ENCODE data around the gene PAPSS2. TPM values are rescaled to one million over a fixed set of nuclear protein-coding genes. Genes with fewer than 3 reads are reported as not detected.

PAPSS2 gene
- total and polyA plus RNA-seq, 2 experiments from 2014 or later, result 13.2 to 19.6 TPM

- DNase-seq (ENCODE audit: low spot score) (no peak), ATAC-seq (no peak)
- Mint-ChIP-seq H3K27me3 (ENCODE audit: insufficient read depth, low read depth, poor library complexity) (peaks cover 4% of the 10 kb centered on the region), H3K4me3 (no peak overlapping the region), H3K9me3 (no peaks in the 10 kb centered on the region), H3K36me3 (ENCODE audit: low read depth) (no peaks in the 10 kb centered on the region), H3K27ac (no peak overlapping the region), H3K4me1 (peaks cover 9% of the 10 kb centered on the region)
- no peak overlapping the region; the same call in 1 of the 2 replicates for H2AFZ ChIP-seq
- no peak overlapping the region for H3K4me3 ChIP-seq
- peaks cover 39% of the 10 kb centered on the region; the same call in 1 of the 2 replicates for H3K9me2 ChIP-seq (ENCODE audit: insufficient read depth)
- H3F3A ChIP-seq (replicated peaks; ENCODE audit: low read depth), result no peaks in the 10 kb centered on the region
- H3K4me2 ChIP-seq, result no peak overlapping the region
- H3K36me3 ChIP-seq (ENCODE audit: insufficient read depth), result no peaks in the 10 kb centered on the region
- no peaks in the 10 kb centered on the region for H3K79me2 ChIP-seq (replicated peaks; ENCODE audit: insufficient read depth)
- H3K27ac ChIP-seq (ENCODE audit: low read depth), result no peak overlapping the region
- H3K4me1 ChIP-seq (ENCODE audit: insufficient read depth), result peaks cover 8% of the 10 kb centered on the region; the same call in 1 of the 2 replicates
- no peaks in the 10 kb centered on the region for H4K20me1 ChIP-seq (replicated peaks; ENCODE audit: insufficient read depth)
- TF ChIP-seq NANOG (IDR thresholded peaks at IDR 0.05; ENCODE audit: borderline replicate concordance), result no peak
- no peak for TF ChIP-seq EZH2 (IDR thresholded peaks at IDR 0.05; ENCODE audit: low read depth, unreplicated experiment)
- TF ChIP-seq POLR2AphosphoS5 (IDR thresholded peaks at IDR 0.05; ENCODE audit: low read depth), result no peak
- TF ChIP-seq EZH2phosphoT487 (IDR thresholded peaks at IDR 0.05; ENCODE audit: unreplicated experiment), result no peak
- TF ChIP-seq REST (IDR thresholded peaks at IDR 0.05; ENCODE audit: unreplicated experiment), result no peak
- TF ChIP-seq ZNF114 (CRISPR knock-in tag; IDR thresholded peaks at IDR 0.05), result no peak
- no peak for TF ChIP-seq CTCF (conservative IDR thresholded peaks at IDR 0.05; ENCODE audit: low read depth in 2 of 2)
- no peak for TF ChIP-seq ZNF331 (CRISPR knock-in tag; IDR thresholded peaks at IDR 0.05; ENCODE audit: low read depth)
- TF ChIP-seq CREB1 (CRISPR knock-in tag; IDR thresholded peaks at IDR 0.05; ENCODE audit: low read depth), result no peak
- no peaks in the 10 kb centered on the region for H3K27me3 ChIP-seq (ENCODE audit: insufficient read depth)
Observed at GRCh38 chr10:87640043-87640442, 19.6 kb upstream of the PAPSS2 start.

GRCh38 chr10:87642486-87642885, 17.2 kb upstream of the PAPSS2 start:
- H3K4me3 ChIP-seq, result no peak overlapping the region
- Mint-ChIP-seq H3K4me3 (no peak overlapping the region), H3K9me3 (peaks cover 10% of the 10 kb centered on the region; the same call in 2 of the 3 replicates), H3K27ac (no peak overlapping the region), H3K36me3 (ENCODE audit: low read depth) (peaks cover 6% of the 10 kb centered on the region; the same call in 1 of the 3 replicates), H3K27me3 (ENCODE audit: insufficient read depth, low read depth, poor library complexity) (peaks cover 2% of the 10 kb centered on the region), H3K4me1 (peaks cover 9% of the 10 kb centered on the region)
- no peak overlapping the region for H3K4me2 ChIP-seq
- no peak for ATAC-seq
- no peaks in the 10 kb centered on the region for H3K79me2 ChIP-seq (replicated peaks; ENCODE audit: insufficient read depth)
- no peaks in the 10 kb centered on the region for H4K20me1 ChIP-seq (replicated peaks; ENCODE audit: insufficient read depth)
- no peak for DNase-seq (ENCODE audit: low spot score)
- H3K27me3 ChIP-seq (ENCODE audit: insufficient read depth), result no peaks in the 10 kb centered on the region
- H3K36me3 ChIP-seq (ENCODE audit: insufficient read depth), result no peaks in the 10 kb centered on the region
- no peaks in the 10 kb centered on the region for H3F3A ChIP-seq (replicated peaks; ENCODE audit: low read depth)
- peaks cover 8% of the 10 kb centered on the region; the same call in 1 of the 2 replicates for H3K4me1 ChIP-seq (ENCODE audit: insufficient read depth)
- peak overlapping the region; percentile 52; the same call in 1 of the 2 replicates for H2AFZ ChIP-seq
- H3K9me2 ChIP-seq (ENCODE audit: insufficient read depth), result peaks cover 22% of the 10 kb centered on the region; the same call in 1 of the 2 replicates
- no peak overlapping the region for H3K27ac ChIP-seq (ENCODE audit: low read depth)
- TF ChIP-seq CTCF (conservative IDR thresholded peaks at IDR 0.05; ENCODE audit: low read depth in 2 of 2), result no peak
- TF ChIP-seq NANOG (IDR thresholded peaks at IDR 0.05; ENCODE audit: borderline replicate concordance), result no peak
- TF ChIP-seq STAT1 (IDR thresholded peaks at IDR 0.05; ENCODE audit: unreplicated experiment), result no peak
- TF ChIP-seq EZH2phosphoT487 (IDR thresholded peaks at IDR 0.05; ENCODE audit: unreplicated experiment), result no peak
- TF ChIP-seq ZNF331 (CRISPR knock-in tag; IDR thresholded peaks at IDR 0.05; ENCODE audit: low read depth), result no peak
- TF ChIP-seq POLR2AphosphoS5 (IDR thresholded peaks at IDR 0.05; ENCODE audit: low read depth), result no peak
- no peak for TF ChIP-seq EZH2 (IDR thresholded peaks at IDR 0.05; ENCODE audit: low read depth, unreplicated experiment)
- no peak for TF ChIP-seq JUNB (IDR thresholded peaks at IDR 0.05; ENCODE audit: unreplicated experiment)
- TF ChIP-seq ZNF114 (CRISPR knock-in tag; IDR thresholded peaks at IDR 0.05), result no peak
- TF ChIP-seq CREB1 (CRISPR knock-in tag; IDR thresholded peaks at IDR 0.05; ENCODE audit: low read depth), result no peak
- no peak for TF ChIP-seq REST (IDR thresholded peaks at IDR 0.05; ENCODE audit: unreplicated experiment)

Data from GM23338 (cell line).